ENCODE data around the gene ABCF2.

ABCF2 gene

GRCh38 chr7:151195616-151196450 is 31.2 kb downstream of the ABCF2 start:
- DNase-seq (ENCODE audit: low read depth): no peak

GRCh38 chr7:151194188-151194587 is 32.8 kb downstream of the ABCF2 start:
- DNase-seq (ENCODE audit: low read depth): no peak

- no peak for DNase-seq (ENCODE audit: low read depth)
These were observed 33.6 kb downstream of the ABCF2 start for GRCh38 chr7:151193203-151193978.

GRCh38 chr7:151192002-151192539 is 34.9 kb downstream of the ABCF2 start:
- DNase-seq (ENCODE audit: low read depth): no peak

GRCh38 chr7:151191544-151191943 is 35.5 kb downstream of the ABCF2 start:
- DNase-seq (ENCODE audit: low read depth): no peak

GRCh38 chr7:151189038-151189437 is 38.0 kb downstream of the ABCF2 start:
- DNase-seq (ENCODE audit: low read depth): no peak

- no peak for DNase-seq (ENCODE audit: low read depth)
These were observed 38.8 kb downstream of the ABCF2 start for GRCh38 chr7:151188252-151188542.

GRCh38 chr7:151187409-151188251 is 39.4 kb downstream of the ABCF2 start:
- DNase-seq (ENCODE audit: low read depth): no peak

- no peak for DNase-seq (ENCODE audit: low read depth)
These were observed 40.2 kb downstream of the ABCF2 start, which contains the start of gene ASB10 for GRCh38 chr7:151186640-151187408. ASB10 (minus strand) TSS chr7:151187250; CDS start chr7:151187130, 120 bp downstream.

GRCh38 chr7:151185762-151186639 is 41.0 kb downstream of the ABCF2 start:
- no peak for DNase-seq (ENCODE audit: low read depth)

- no peak for DNase-seq (ENCODE audit: low read depth)
These were observed 46.0 kb downstream of the ABCF2 start for GRCh38 chr7:151181011-151181431.

GRCh38 chr7:151179946-151180345 is 47.1 kb downstream of the ABCF2 start:
- DNase-seq (ENCODE audit: low read depth): no peak

- DNase-seq (ENCODE audit: low read depth): no peak
These were observed 47.6 kb downstream of the ABCF2 start for GRCh38 chr7:151179287-151179860.

- DNase-seq (ENCODE audit: low read depth): no peak
These were observed 48.2 kb downstream of the ABCF2 start for GRCh38 chr7:151178831-151179230.

GRCh38 chr7:151178236-151178635 is 48.8 kb downstream of the ABCF2 start:
- no peak for DNase-seq (ENCODE audit: low read depth)

GRCh38 chr7:151177310-151177709 is 49.7 kb downstream of the ABCF2 start:
- no peak for DNase-seq (ENCODE audit: low read depth)

GRCh38 chr7:151176401-151176800 is 50.6 kb downstream of the ABCF2 start:
- no peak for DNase-seq (ENCODE audit: low read depth)

GRCh38 chr7:151175793-151176311 is 51.2 kb downstream of the ABCF2 start:
- no peak for DNase-seq (ENCODE audit: low read depth)

- DNase-seq (ENCODE audit: low read depth): no peak
These were observed 51.8 kb downstream of the ABCF2 start for GRCh38 chr7:151175047-151175792.
